Stimulated activated CD4-positive, alpha-beta T cell treated with anti-CD3 and anti-CD28 coated beads, TNF-alpha, amount 100 ng/mL, for 48 hours (primary cell): ENCODE measurements around the gene RGS9BP.
"Not testable (repeated sequence)": the region's sequence is repeated elsewhere in the genome, so short reads cannot be mapped to it uniquely, and the experiment has no call there.

Experiments
- DNase-seq, 3 donors: peaks; one replicate each; pipeline ENCODE4 v3.0.0-alpha.2; 2020; ENCODE audit warnings: low read depth in 3 of 3

RGS9BP gene

GRCh38 chr19:32671883-32672593 is 3.6 kb upstream of the RGS9BP start:
- no peak for DNase-seq

DNA sequence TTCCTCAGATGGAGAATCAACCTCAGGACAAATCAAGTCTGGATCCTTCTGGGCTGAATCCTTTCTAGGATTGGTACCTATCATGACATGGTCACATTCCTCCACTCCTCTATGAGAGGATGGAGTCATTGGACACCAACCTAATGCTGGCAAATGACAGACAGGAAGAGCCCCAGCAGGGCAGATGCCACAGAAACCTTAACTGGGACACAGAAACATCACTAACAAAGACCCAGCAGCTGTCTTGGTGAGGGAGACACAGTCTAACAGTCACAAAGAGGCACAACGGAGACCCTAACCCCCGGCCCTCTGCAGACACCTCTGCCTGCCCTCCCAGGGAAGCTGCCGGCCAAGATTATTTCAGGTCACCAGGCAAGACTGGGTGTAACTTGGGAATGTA is 2.8 kb upstream of the RGS9BP start:
- DNase-seq: no peak

- DNase-seq: no peak
Observed at GRCh38 chr19:32673573-32673972, 2.1 kb upstream of the RGS9BP start.

GRCh38 chr19:32674153-32674930 is 1.3 kb upstream of the RGS9BP start:
- no peak for DNase-seq

- DNase-seq: peak; percentile 95 to 97 (median 96)
Observed at GRCh38 chr19:32674931-32675719, 523 bp upstream of the RGS9BP start, which contains the start of gene ANKRD27. Gene ANKRD27, minus strand, starts transcription at chr19:32675180. Its CDS starts 16,165 bp downstream, at chr19:32659015.

GRCh38 chr19:32676186-32676894 is 692 bp downstream of the RGS9BP start:
- no peak for DNase-seq

- no peak for DNase-seq
Observed at GRCh38 chr19:32676895-32677359, 1.3 kb downstream of the RGS9BP start.

- no peak for DNase-seq
Observed at GRCh38 chr19:32677657-32678056, 2.0 kb downstream of the RGS9BP start.

DNA sequence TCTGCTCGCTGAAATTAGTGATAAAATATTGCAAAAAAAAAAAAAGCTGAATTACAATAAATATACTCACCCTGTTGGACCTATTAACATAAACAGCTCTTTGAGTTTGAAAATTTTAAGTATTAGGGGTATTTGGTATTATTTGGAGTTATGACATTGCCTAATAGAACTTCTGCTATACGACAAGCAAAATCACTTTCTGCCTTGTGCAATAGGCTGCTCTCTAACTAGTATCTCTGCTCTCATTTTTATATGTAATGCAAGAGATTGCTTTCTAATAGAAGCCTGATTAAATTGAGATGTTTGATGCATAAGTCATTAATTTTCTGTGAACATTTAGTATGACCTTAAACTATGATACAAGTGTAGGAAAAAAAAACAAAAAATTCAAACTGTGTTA is 5.3 kb downstream of the RGS9BP start:
- DNase-seq: no peak

DNA sequence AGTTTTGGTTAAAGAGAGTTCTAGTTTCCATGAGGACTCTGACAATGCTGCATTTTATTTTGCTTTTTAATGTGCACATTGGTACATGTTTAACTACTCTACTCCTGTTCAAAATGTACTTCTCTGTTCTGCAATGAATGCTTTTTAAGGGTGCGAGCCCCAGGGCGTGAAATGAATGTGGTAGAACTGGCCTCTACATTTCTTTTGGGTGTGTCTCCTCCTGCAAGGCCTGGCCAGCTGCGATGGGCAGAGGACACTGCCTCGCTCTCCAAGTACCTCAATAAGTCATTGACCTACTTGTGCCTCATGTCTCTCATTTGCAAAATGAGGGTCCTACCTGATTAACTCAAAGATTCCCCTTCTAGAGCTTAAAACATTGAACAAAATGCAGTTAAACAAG is 6.7 kb downstream of the RGS9BP start:
- DNase-seq: no peak

DNA sequence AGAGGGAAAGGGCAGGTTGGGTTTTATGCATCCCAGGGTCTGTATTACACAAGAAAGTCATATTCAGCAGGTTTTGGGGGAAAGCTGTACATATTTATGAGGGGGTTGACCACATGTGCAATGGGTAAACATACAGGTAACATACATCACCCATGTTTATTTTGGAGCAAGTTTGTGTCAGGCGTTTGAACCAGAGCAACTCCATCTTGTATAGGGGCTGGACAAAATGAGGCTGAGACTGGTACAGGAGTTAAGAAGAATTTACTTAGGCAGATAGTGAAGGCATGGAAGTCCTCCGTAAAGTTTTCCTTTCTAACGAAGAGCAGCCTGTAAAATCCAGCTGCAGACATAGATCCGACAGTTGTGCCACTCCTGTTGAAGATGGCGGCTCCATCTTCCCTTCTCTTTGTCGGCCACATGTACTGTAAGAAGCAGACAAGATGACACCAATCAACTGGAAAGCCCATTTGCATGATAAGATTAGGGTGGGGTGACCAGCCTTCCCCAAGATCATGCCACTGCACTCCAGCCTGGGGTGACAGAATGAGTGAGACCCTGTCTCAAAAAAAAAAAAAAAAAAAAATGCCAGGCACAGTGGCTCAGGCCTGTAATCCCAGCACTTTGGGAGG is 11.3 kb downstream of the RGS9BP start:
- no peak for DNase-seq

DNA sequence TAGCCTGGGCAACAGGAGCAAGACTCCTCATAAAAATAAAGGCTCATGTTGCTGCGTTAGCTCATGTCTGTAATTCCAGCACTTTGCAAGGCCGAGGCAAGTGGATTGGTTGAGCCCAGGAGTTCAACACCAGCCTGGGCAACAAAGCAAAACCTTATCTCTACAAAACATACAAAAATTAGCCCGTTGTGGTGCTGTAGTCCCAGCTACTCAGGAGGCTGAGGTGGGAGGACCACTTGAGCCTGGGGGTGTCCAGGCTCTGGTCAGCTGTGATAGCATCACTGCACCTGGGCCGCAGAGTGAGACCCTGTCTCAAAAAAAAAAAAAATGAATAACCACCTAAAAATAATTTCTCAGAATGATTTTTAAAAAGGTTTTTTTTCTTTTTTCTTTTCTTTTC is 12.0 kb downstream of the RGS9BP start:
- DNase-seq: no peak

GRCh38 chr19:32688311-32688710 is 12.7 kb downstream of the RGS9BP start:
- no peak for DNase-seq

DNA sequence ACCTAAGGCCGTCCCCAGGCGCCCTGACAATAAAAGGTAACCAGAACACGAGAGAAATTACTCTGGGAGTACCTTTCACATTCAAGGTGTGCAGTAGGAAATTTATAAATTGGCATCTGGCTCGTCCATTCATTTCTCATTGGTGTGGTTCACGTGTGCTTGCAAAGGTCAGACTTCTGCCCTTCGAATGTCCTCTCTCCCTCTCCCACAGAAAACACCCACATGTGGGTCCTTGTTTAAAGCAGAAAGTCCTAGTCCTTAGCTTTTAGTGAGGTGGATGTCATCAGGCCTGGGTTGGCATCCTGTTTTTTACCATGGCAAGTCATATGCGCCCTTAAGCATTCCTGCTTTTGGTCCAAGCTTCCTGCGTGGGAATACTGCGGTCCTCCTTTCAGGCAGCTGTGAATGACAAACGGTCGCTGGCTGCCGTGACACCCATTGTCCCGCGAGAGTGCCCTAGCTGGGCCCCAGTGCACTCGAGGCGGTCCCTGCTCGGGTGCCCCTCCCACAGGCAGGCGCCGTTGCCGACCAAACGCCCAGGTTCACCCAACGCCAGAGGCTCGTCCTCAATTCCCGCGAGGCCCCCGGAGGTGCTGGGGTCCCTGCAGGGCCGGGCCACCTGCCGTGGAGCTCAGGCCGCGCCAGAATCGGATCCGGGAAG is 15.8 kb downstream of the RGS9BP start, which contains the start of gene NUDT19:
TSS of gene NUDT19 (plus strand) at position 531 of the 661 bp plus-strand sequence. CDS start 140 bp downstream, outside the sequence.
- peak; percentile 68 to 82 (median 79) for DNase-seq

DNA sequence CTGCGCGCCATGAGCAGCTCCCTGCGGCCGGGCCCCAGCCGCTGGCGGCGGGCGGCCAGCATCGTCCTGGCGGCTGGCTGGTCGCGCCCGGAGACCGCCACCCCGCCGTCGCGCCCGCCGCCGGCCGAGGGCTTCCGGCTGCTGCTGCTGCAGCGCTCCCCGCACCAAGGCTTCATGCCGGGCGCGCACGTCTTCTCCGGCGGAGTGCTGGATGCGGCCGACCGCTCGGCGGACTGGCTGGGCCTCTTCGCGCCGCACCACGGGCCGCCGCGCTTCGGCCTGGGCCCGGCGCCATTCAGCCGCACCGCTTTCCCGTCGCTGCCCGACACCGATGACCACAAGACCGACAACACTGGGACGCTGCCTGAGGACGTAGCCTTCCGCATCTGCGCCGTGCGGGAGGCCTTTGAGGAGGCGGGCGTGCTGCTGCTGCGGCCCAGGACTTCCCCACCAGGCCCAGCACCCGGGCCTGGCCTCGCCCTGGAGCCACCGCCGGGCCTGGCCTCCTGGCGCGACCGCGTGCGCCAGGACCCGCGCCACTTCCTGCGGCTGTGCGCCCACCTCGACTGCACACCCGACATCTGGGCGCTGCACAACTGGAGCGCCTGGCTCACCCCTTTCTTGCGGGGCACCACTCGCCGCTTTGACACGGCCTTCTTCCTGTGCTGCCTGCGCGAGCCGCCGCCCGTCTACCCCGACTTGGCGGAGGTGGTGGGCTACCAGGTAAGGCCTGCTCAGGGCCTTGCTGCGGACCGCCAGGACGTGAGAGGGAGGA is 16.5 kb downstream of the RGS9BP start:
- DNase-seq: peak in 1 of 3 donors; percentile 48

DNA sequence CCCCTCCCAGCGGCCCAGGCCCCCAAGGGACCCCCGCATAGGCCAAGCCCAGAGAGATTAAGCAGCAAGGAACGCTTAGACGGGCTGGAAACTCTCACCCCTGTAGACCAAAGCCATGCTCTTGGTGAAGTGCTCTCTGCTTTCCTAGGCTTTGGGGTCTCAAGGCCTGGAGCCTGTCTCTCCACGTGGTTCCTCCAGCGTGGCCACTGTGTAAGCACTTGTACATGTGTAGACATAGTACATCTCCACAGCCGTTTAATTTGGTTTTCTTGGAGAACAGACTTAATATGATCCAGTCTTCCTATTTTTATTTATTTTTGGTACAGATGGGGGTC is 17.0 kb downstream of the RGS9BP start:
- DNase-seq: no peak

GRCh38 chr19:32693151-32694108 is 17.8 kb downstream of the RGS9BP start:
- DNase-seq: peak in 1 of 3 donors; percentile 28

DNA sequence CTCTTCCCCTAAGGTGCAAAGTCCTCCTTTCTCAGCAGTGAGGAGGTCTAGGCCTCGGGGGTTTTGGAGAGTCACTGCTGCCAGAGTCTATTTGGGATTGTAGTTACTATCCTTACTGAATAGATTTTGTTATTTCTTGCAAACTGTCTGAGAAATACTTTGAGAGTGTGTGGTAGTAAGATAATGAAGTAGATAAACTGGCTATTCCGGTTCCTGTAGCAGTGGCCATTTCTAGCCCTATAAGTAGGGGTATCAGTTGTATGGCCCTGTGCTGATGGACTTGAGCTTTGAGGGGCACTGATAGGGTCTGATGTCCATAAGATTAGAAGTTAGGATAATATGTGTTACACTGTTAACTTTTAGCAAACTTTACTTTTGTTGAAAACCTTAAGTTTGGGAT is 18.7 kb downstream of the RGS9BP start:
- not testable (repeated sequence) for DNase-seq
